GM12872 (cell line): ENCODE results near the gene TPM3.

Experiments
- TF ChIP-seq, protein P1 (sequence below): IDR thresholded peaks from 3 replicates; pipeline ENCODE4 v1.5.1; 2011; ENCODE audit warnings: low read depth, mild to moderate bottlenecking, low read length, moderate library complexity; ENCODE audit not compliant: insufficient read depth

The TPM3 gene

DNA sequence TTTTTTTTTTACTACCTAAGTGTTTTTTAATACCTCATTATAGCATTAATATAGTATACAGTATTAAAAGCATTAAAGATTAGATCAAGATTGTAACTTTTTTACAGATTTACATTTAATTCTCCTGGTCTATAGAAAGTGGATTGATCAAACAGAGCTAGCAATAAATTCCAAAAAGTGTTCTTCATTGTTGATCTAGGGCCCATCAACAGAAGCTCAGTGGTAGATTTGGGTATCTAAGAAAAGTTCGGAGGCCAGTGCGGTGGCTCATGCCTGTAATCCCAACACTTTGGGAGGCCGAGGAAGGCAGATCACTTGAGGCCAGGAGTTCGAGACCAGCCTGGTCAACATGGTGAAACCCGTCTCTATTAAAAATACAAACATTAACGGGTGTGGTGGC, 49.5 kb downstream of the TPM3 start:
- TF ChIP-seq, protein P1, sequence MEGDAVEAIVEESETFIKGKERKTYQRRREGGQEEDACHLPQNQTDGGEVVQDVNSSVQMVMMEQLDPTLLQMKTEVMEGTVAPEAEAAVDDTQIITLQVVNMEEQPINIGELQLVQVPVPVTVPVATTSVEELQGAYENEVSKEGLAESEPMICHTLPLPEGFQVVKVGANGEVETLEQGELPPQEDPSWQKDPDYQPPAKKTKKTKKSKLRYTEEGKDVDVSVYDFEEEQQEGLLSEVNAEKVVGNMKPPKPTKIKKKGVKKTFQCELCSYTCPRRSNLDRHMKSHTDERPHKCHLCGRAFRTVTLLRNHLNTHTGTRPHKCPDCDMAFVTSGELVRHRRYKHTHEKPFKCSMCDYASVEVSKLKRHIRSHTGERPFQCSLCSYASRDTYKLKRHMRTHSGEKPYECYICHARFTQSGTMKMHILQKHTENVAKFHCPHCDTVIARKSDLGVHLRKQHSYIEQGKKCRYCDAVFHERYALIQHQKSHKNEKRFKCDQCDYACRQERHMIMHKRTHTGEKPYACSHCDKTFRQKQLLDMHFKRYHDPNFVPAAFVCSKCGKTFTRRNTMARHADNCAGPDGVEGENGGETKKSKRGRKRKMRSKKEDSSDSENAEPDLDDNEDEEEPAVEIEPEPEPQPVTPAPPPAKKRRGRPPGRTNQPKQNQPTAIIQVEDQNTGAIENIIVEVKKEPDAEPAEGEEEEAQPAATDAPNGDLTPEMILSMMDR = no peak

DNA sequence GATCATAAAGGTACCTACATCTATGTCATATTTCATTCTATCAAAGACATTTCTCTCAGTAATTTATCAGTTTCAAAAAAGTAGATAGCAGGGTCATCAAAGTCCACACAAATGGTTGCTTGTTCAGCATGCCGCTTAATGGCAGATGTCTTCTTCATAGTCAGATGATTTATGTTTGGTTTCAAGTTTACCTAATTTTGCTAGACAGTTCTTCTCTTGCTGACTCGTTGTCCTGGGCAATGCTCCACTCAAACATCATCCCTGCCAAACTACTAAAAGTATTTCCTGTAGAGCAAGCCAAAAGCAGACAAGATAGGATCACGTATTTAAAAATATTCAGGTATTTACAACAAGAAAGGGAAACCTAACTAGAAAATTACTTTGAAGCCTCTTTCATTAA, 50.7 kb downstream of the TPM3 start:
- TF ChIP-seq, protein P1 = no peak

DNA sequence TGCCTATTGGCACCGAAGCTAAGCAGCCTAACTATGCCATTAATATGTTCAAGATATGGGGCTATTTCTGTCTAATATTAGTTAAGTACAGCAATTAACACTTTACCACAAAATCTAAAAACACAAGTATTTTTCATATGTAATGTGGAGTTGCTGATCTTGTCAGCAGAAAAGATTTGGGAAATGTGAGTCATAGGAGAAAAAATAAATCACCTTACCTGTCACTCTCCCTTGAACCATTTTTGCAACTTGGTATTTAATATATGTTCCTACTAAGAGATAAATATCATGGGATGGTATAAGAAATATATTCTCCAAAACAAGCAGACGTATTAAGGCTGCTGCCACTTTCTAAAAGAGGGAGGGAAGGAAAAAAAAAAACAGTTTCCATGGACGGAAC, 54.0 kb downstream of the TPM3 start:
- TF ChIP-seq, protein P1 = no peak

DNA sequence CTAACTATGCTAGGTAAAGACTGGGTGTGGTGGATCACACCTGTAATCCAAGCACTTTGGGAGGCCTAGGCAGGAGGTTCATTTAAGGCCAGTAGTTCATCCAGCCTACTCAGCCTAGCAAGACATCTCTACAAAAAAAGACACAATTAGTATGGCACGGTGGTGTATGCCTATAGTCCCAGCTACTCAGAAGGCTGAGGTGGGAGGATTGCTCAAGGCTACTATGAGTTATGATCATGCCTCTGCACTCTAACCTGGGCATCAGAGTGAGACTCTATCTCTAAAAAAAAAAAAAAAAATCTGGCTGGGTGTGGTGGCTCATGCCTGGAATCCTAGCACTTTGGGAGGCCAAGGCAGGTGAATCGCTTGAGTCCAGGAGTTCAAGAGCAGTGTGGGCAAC, 58.6 kb downstream of the TPM3 start:
- TF ChIP-seq, protein P1 = no peak

DNA sequence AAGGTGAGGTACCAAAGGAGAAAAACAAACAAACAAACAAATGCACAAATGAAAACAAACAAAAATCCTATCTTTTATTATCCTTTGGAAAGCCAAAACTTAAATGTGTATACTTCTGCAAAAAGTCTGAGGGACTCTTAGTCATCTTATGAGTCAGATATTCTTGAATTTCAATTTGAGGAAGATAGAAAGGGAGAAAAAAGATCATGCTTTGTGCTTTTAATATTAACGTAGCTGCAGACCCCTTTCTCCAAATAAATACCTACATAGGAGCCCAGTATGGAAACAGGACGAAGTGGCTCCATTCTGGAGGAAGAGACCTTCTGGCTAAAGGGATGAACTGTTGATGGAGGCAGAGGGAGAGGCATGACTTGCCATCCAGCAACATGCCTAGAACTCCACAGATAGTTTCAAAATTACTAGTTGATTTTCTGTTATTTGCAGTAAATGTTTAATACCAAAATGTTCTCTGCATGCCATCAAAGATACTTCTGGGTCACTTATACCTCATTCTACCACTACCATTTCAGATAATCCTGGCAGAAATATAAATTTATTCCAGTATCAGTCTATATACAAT, 62.4 kb downstream of the TPM3 start:
- TF ChIP-seq, protein P1 = no peak

DNA sequence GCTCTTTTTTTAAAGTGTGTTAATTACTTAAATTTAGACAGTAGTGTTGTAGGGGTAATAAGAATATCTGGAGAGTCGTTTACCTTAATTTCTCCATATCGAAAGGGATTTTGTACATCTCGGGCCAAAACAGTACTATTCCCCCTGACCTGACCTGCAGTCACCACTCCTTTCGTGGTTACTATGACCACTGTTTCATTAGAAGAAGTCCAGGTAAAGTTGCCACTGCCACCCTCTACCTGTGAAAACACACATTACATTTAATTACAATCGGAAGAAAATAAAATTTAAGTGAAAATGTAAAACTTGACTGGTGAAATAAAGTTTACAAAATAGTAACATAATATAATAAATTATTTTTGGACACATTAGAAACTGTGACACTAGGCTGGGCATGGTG, 74.3 kb downstream of the TPM3 start:
- TF ChIP-seq, protein P1 = no peak

DNA sequence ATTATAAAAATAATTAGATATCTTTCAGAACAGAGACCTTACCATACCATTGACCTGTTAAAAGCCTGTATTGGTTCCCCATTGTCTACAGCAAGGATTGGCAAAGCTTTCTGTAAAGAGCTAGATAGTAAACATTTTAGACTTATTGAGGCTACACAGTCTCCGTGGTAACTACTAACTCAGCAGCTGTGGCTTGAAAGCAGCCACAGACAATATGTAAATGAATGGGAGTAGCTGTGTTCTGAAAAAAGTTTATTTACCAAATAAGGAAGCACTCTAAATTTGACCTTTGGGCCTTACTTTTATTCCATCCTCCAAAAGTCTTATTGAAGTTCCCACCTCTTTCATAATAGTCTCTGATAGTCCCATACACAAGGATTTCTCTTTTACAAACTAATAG, 76.7 kb downstream of the TPM3 start:
- TF ChIP-seq, protein P1 = no peak
